Subcutaneous abdominal adipose tissue (tissue), 5 donors: Measurements from ENCODE around the gene PLA2G4A.
A peak's percentile ranks its signal among the peaks of the same experiment; 100 is the strongest.

Source experiments
- H3K27ac ChIP-seq: one replicate; pipeline ENCODE4 v1.7.0; 2013; ENCODE audit warnings: low read depth, mild to moderate bottlenecking, inconsistent platforms, low read length, moderate library complexity
- H3K27me3 ChIP-seq, 5 donors: one replicate each; pipeline ENCODE4 v1.7.0; 2013; ENCODE audit warnings: low read length in 5 of 5, inconsistent platforms in 1 of 5; ENCODE audit not compliant: control insufficient read depth in 5 of 5, insufficient read depth in 4 of 5
- H3K36me3 ChIP-seq, 5 donors: one replicate each; pipeline ENCODE4 v1.7.0; 2013; ENCODE audit warnings: low read length in 5 of 5; ENCODE audit not compliant: control insufficient read depth in 5 of 5, insufficient read depth in 5 of 5
- H3K4me1 ChIP-seq, 5 donors: one replicate each; pipeline ENCODE4 v1.7.0; 2013; ENCODE audit warnings: low read length in 5 of 5, mild to moderate bottlenecking in 3 of 5, moderate library complexity in 1 of 5; ENCODE audit not compliant: control insufficient read depth in 5 of 5, insufficient read depth in 5 of 5
- H3K4me3 ChIP-seq, 5 donors: one replicate each; pipeline ENCODE4 v1.7.0; 2013; ENCODE audit warnings: low read length in 5 of 5, low read depth in 1 of 5
- H3K9ac ChIP-seq, 5 donors: one replicate each; pipeline ENCODE4 v1.7.0; 2013; ENCODE audit warnings: low read length in 5 of 5, mild to moderate bottlenecking in 4 of 5, moderate library complexity in 3 of 5
- H3K9me3 ChIP-seq, 5 donors: one replicate each; pipeline ENCODE4 v1.7.0; 2013; ENCODE audit warnings: low read length in 5 of 5; ENCODE audit not compliant: control insufficient read depth in 5 of 5
- donor health status: healthy.
- donor health status: healthy.
- donor health status: healthy.
- donor health status: healthy.
- donor health status: healthy.

Gene PLA2G4A

DNA sequence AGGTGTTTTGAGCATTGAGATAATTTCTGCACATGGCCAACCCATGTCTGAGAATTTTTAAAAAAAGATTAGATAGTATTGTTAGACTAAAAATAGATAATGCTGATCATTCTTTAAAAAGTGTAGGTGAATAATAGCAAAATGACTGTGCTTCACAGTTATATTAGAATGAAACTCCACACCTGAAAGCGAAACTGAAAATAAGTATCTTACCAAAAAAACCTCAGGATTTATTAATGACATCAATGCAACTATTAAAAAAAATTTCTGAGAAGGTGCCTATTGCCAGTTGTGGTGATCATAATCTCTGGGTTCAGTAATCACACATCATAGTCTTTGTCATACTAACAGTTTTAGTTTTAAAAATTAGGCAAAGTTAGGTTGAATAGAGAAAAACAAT, 36.5 kb downstream of the PLA2G4A start:
- no peaks in the 10 kb centered on the region for H3K36me3 ChIP-seq
- no peak overlapping the region for H3K4me3 ChIP-seq
- H3K9ac ChIP-seq, result no peak overlapping the region
- no peak overlapping the region for H3K27ac ChIP-seq
- H3K27me3 ChIP-seq, result no peaks in the 10 kb centered on the region
- H3K4me1 ChIP-seq, result no peaks in the 10 kb centered on the region
- no peaks in the 10 kb centered on the region for H3K9me3 ChIP-seq

DNA sequence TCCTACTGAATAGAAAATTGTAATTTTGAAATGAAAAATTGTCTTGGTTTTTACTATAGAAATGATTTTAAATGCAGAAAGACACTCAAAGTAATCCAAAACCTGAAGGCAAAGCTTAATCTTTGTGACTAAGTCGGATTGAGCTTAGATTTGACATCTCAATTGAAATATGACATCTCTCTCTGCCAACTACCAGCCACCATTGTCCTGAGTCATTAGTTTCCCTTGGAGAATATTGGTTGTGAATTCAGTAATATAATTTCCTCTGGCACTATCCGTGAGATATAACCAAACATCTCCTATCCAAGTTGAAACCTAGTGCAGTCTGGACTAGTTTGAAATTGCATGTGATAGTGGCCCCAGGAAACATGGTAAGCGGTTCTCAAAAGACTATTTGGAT, 37.1 kb downstream of the PLA2G4A start:
- Histone ChIP-seq H3K9me3 (no peaks in the 10 kb centered on the region), H3K27me3 (no peaks in the 10 kb centered on the region)

DNA sequence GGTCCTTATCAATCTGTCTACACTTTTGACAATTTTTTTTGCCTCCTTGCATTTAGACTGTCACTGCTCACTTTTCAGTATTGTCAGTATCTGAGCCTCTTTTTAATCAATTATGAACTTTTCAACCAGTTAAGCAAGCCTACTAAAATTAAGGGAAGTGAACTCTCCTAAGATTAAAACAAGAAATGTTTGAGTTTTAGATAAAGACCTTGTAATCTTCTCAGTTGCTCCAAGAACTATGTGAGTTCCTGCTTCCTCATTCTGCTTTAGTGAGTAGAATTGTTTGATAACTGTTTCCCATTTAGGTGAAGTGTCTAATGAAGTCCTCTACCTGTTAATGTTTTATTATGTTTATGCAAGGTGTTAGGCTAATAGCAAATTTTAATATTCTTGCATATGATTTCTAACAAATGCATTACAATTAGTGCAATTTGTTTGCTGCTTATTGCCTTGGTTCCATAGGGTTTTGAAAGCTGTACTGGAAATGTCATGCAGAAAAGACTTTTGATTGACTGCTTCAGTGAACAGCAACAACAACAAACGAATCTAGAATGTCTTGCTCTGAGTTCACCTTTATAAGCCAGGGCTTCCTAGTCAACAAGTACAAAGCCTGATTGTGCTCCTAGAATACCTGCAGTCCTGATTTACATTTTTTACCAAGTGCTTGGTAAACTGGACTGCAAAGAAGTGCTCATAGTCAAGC, 40.9 kb downstream of the PLA2G4A start:
- no peaks in the 10 kb centered on the region for H3K27me3 ChIP-seq
- H3K4me1 ChIP-seq, result peaks cover 0 to 9% (median 0%) of the 10 kb centered on the region in 5 donors

More for the DNA sequence above, 37.1 kb downstream of the PLA2G4A start:
- Histone ChIP-seq H3K9ac (no peak overlapping the region), H3K27ac (no peak overlapping the region), H3K4me3 (no peak overlapping the region), H3K4me1 (no peaks in the 10 kb centered on the region), H3K36me3 (no peaks in the 10 kb centered on the region)

DNA sequence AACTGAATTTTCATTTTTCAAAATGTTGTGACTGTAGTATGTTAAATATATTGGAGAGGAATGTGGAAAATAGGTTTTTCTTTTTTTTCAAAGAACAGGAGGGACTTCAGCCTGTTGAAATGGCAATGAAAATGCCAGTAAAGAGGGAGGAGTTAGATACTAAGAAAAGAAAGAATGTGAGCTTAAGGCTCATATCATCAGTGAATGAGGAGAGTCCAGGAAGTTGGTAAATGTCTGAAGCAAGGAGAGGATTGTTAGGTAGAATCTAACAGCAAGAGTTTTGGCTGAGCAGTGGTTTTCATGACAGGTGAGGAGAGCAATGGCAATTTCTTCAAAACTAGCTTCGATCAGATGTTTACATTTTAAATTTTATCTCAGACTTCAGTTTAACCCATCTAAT, 43.0 kb downstream of the PLA2G4A start:
- Histone ChIP-seq H3K9ac (no peak overlapping the region), H3K9me3 (no peaks in the 10 kb centered on the region), H3K36me3 (peaks cover 0 to 2% (median 0%) of the 10 kb centered on the region in 5 donors), H3K4me1 (peaks cover 0 to 22% (median 10%) of the 10 kb centered on the region in 5 donors), H3K27me3 (no peaks in the 10 kb centered on the region), H3K4me3 (no peak overlapping the region), H3K27ac (no peak overlapping the region)

More for the DNA sequence above, 40.9 kb downstream of the PLA2G4A start:
- Histone ChIP-seq H3K27ac (no peak overlapping the region), H3K9ac (no peak overlapping the region), H3K36me3 (peaks cover 0 to 2% (median 0%) of the 10 kb centered on the region in 5 donors), H3K9me3 (no peaks in the 10 kb centered on the region), H3K4me3 (no peak overlapping the region)

DNA sequence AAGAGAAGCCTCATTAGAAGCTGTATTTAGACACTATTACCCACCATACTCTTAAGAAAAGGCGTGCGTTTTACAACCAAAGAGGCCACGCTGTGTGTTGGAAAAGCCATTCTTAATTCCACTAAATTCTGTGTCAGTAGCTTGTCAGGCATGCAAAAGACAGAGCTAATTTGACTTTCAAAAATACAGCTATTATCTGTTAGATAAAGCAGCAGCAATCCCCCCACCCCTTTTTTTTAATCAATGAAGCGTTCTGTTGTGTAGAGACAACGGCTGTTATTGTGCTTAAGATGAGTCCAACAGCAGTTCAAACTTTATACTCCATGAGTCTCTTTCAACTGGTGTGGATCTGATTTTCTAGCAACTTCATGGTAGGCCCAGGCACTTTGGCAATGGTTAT, 43.5 kb downstream of the PLA2G4A start:
- Histone ChIP-seq H3K27ac (no peak overlapping the region), H3K36me3 (peaks cover 0 to 2% (median 0%) of the 10 kb centered on the region in 5 donors), H3K4me3 (no peak overlapping the region), H3K9ac (no peak overlapping the region), H3K9me3 (no peaks in the 10 kb centered on the region), H3K27me3 (no peaks in the 10 kb centered on the region), H3K4me1 (peaks cover 0 to 27% (median 14%) of the 10 kb centered on the region in 5 donors)

DNA sequence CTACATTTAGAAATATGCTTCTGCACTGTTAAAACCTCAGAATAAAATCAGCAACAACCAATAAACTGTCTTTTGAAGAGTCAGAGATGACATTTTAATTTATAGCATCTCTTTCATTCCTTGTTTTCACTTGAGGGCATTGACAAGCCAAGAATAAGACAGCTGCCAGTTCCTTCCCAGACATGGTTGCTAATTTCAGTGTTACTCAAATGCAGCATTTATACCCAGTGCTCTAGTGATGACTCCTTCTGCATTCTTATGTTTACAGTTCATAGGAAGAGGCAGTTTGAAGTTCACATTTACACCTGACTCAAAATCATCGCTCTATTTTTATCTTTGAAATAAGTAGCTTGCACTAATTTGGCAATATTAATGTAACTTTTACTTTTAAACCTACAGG, 44.9 kb downstream of the PLA2G4A start:
- Histone ChIP-seq H3K36me3 (peaks cover 0 to 2% (median 0%) of the 10 kb centered on the region in 5 donors), H3K9ac (no peak overlapping the region), H3K4me1 (peaks cover 0 to 32% (median 14%) of the 10 kb centered on the region in 5 donors), H3K27me3 (no peaks in the 10 kb centered on the region), H3K27ac (peak overlapping the region; percentile 59), H3K4me3 (no peak overlapping the region), H3K9me3 (no peaks in the 10 kb centered on the region)

DNA sequence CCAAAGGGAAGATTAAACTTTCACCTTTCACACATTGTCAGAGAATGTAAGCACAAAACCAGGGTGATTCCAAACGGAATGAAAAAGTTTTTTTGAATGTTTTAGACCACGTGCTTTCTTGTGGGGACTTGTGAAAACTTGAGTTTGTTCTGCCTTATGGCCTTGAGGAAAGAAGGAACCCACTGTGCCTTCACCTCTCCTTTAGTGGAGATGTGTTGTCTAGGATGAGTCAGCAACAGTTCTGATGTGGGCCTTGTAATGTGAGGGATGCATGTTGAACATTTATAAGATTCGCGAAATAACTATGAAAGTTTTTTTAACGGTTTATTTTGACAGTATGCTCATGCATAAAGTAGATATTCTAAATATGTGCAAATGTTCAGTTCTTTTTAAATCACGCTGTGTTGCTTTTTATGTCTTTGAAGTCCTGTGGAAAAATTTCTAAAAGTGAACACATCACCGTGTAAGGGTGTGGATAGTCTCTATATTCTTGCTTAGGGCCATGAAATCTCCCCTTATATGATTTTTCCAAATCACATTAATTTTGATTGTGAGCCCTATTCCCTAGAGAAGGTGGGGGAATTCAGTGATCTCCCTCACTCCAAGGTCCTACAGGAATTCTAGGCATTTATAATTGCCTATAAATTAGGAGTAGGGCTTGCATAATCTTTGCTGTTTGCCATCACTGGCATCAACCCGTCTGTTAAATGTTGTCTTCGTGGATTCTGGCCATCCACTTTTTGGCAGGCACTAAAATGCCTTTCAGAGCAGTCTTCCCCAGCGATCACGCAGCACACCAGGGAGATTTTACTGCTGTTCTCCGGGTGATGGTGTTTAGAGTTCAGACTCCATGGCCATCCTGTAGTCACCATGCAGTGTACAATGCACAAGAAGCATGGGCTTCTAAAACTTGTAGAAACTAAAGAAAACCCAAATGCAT, 47.4 kb downstream of the PLA2G4A start:
- Histone ChIP-seq H3K27me3 (no peaks in the 10 kb centered on the region), H3K27ac (peak overlapping the region; percentile 51), H3K4me1 (peaks cover 0 to 35% (median 14%) of the 10 kb centered on the region in 5 donors), H3K4me3 (no peak overlapping the region), H3K9me3 (no peaks in the 10 kb centered on the region), H3K36me3 (peaks cover 0 to 2% (median 0%) of the 10 kb centered on the region in 5 donors), H3K9ac (no peak overlapping the region)

DNA sequence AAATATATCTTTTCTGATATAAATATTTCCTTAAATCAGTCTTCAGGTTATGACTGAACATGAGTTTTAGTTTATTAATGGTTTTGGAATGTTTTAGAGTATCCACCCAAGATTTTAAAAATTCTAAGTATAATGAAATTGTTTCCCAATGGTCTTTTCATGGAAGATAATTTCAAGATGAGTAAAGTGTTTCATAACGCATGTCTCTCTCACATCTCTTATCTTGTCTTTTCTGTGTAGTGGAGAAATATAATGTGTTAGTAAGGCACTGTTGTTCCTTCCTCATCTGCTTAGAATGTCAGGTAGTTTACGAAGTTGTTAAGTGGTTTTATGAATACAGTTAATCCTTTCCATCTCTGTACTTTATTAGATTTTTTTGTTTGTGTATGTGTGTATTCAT, 49.6 kb downstream of the PLA2G4A start:
- no peak overlapping the region for H3K27ac ChIP-seq
- H3K4me1 ChIP-seq, result peaks cover 0 to 37% (median 14%) of the 10 kb centered on the region in 5 donors
- no peaks in the 10 kb centered on the region for H3K9me3 ChIP-seq

DNA sequence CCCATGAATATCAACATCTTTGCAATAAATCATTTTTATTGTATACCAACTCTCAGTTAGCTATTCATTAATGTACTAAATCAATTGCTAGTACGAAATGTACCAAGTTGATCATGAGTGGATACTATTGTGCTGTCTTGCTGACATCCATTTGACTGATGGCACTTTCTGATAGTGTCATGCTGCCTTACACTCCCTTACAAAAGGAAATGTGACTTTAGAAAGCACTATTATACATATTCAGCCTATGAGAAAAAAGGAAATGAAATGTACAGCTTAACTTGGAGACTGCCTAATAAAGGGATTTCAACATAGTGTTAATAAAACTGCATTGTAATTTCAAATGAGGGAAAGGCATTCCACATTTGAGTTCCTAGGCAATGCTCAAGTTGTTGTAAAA, 52.2 kb downstream of the PLA2G4A start:
- H3K27ac ChIP-seq, result no peak overlapping the region
- peaks cover 0 to 24% (median 11%) of the 10 kb centered on the region in 5 donors for H3K4me1 ChIP-seq
- no peaks in the 10 kb centered on the region for H3K27me3 ChIP-seq
- H3K9me3 ChIP-seq, result peaks cover 0 to 7% (median 0%) of the 10 kb centered on the region in 5 donors
- H3K4me3 ChIP-seq, result no peak overlapping the region
- H3K9ac ChIP-seq, result no peak overlapping the region
- H3K36me3 ChIP-seq, result no peaks in the 10 kb centered on the region

More for the DNA sequence above, 49.6 kb downstream of the PLA2G4A start:
- Histone ChIP-seq H3K9ac (no peak overlapping the region), H3K36me3 (no peaks in the 10 kb centered on the region), H3K4me3 (no peak overlapping the region), H3K27me3 (no peaks in the 10 kb centered on the region)
